Tibial nerve (tissue), 4 donors: Measurements from ENCODE around the gene COA8. TPM values are rescaled to one million over a fixed set of nuclear protein-coding genes. Genes with fewer than 3 reads are reported as not detected.

ENCODE experiments used
- DNase-seq, 2 donors: peaks; one replicate each; pipeline ENCODE4 v3.0.0-alpha.2; 2019; ENCODE audit warnings: low spot score in 2 of 2
- H3K27ac ChIP-seq, 4 donors: fragments of 200-600 bp; sonication (generic) in 3 of 4; one replicate each; pipeline ENCODE4 v1.5.1; 2017 to 2019; ENCODE audit warnings: mild to moderate bottlenecking in 1 of 4
- H3K27me3 ChIP-seq, 2 donors: fragments of 200-600 bp; sonication (generic) in 1 of 2; one replicate each; pipeline versions ENCODE4 v1.5.1 to v1.6.0; 2017 to 2019
- H3K36me3 ChIP-seq, 3 donors: fragments of 200-600 bp; sonication (generic); one replicate each; pipeline ENCODE4 v1.5.1; 2018 to 2019
- H3K4me1 ChIP-seq, 4 donors: fragments of 200-600 bp; sonication (generic) in 3 of 4; one replicate each; pipeline ENCODE4 v1.5.1; 2017 to 2019
- H3K4me3 ChIP-seq, 4 donors: fragments of 200-600 bp; sonication (generic) in 3 of 4; one replicate each; pipeline ENCODE4 v1.5.1; 2017 to 2019; ENCODE audit warnings: mild to moderate bottlenecking in 1 of 4, moderate library complexity in 1 of 4
- H3K9me3 ChIP-seq, 4 donors: fragments of 200-600 bp; sonication (generic) in 3 of 4; one replicate each; pipeline ENCODE4 v1.5.1; 2017 to 2019
- CTCF ChIP-seq, 5 experiments: fragments of 200-600 bp in 3 of 5; fragments of 450-650 bp in 2 of 5; sonication (generic) in 3 of 5; IDR thresholded peaks; one replicate each; pipeline ENCODE4 v1.5.1; 2016 to 2019; ENCODE audit warnings: antibody characterized with exemption in 5 of 5, mild to moderate bottlenecking in 3 of 5, moderate library complexity in 2 of 5
- EP300 ChIP-seq, 2 donors: sonication (generic); formaldehyde crosslinking; IDR thresholded peaks; one replicate each; pipeline ENCODE4 v1.6.1; 2017; ENCODE audit warnings: antibody characterized with exemption in 2 of 2, mild to moderate bottlenecking in 1 of 2
- POLR2A ChIP-seq, 2 donors: fragments of 450-650 bp; IDR thresholded peaks; one replicate each; pipeline ENCODE4 v1.6.1; 2017; ENCODE audit warnings: antibody characterized with exemption in 2 of 2, mild to moderate bottlenecking in 2 of 2, moderate library complexity in 2 of 2
- WGBS, 2 donors: methylation state at CpG; one replicate each; pipeline ENCODE4 v1.1.5; 2018; 5-methylcytosine and 5-hydroxymethylcytosine counted together
- total RNA-seq, 4 donors: library from RNA; depleted of rRNA; stranded (reverse); fragments of >200 nt; gene quantifications; one replicate each; pipeline ENCODE4 v1.1.0, GENCODE V29; 2016

COA8 gene
- total RNA-seq, 4 donors from 2014 or later: 7.2 to 31.6 (median 12.3) TPM

GRCh38 chr14:103619057-103619456 is 56.3 kb downstream of the COA8 start:
- Histone ChIP-seq H3K9me3 (no peaks in the 10 kb centered on the region), H3K36me3 (no peaks in the 10 kb centered on the region), H3K4me3 (no peak overlapping the region), H3K27me3 (no peaks in the 10 kb centered on the region), H3K27ac (no peak overlapping the region), H3K4me1 (peaks cover 0 to 4% (median 2%) of the 10 kb centered on the region in 4 donors)
- no peak for TF ChIP-seq POLR2A (IDR thresholded peaks at IDR 0.05)
- no peak for TF ChIP-seq EP300 (IDR thresholded peaks at IDR 0.05)
- TF ChIP-seq CTCF (IDR thresholded peaks at IDR 0.05): no peak
- WGBS, 2 donors: 62 to 67% methylated on average over 5 of the region's 5 CpGs
- no peak for DNase-seq

DNA sequence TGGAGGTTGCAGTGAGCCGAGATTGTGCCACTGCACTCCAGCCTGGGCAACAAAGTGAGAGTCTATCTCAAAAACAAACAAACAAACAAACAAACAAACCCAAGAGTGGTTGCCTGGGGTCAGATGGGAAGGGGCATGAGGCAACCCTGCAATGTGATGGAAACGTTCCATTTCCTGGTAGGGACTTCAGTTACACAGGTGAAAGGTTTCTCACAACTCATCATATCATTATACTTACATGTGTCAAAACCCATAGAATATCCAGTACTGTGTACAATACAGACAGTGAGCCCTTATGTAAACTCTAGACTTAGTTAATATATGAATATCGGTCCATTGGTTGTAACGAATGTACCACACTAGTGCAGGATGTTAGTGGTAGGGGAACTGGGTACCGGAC is 59.1 kb downstream of the COA8 start:
- Histone ChIP-seq H3K9me3 (no peaks in the 10 kb centered on the region), H3K36me3 (no peaks in the 10 kb centered on the region), H3K4me3 (no peak overlapping the region), H3K27ac (no peak overlapping the region), H3K4me1 (peaks cover 0 to 21% (median 14%) of the 10 kb centered on the region in 4 donors), H3K27me3 (no peaks in the 10 kb centered on the region)
- no peak for DNase-seq
- WGBS, 2 donors: 85 to 92% methylated on average over 5 of the region's 5 CpGs
- TF ChIP-seq POLR2A (IDR thresholded peaks at IDR 0.05) (no peak), CTCF (IDR thresholded peaks at IDR 0.05) (no peak), EP300 (IDR thresholded peaks at IDR 0.05) (no peak)

DNA sequence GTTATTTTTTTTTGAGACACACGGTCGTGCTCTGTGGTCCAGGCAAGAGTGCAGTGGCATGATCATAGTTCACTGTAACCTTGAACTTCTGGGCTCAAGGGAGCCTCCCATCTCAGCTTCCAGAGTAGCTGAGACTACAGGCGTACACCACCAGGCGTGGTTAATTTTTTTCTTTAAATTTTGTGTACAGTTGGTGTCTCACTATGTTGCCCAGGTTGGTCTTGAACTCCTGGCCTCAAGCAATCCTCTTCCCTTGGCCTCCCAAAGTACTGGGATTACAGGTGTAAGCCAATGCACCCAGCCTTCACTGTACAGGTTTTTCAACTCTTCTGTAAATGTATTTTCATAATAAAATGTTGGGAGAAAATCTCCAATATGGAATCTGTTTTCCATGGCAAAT is 60.5 kb downstream of the COA8 start:
- 77 to 82% methylated on average over 4 of the region's 4 CpGs for WGBS, 2 donors
- Histone ChIP-seq H3K27me3 (no peaks in the 10 kb centered on the region), H3K27ac (no peak overlapping the region), H3K4me3 (no peak overlapping the region), H3K36me3 (no peaks in the 10 kb centered on the region), H3K9me3 (no peaks in the 10 kb centered on the region), H3K4me1 (peaks cover 0 to 32% (median 17%) of the 10 kb centered on the region in 4 donors)
- TF ChIP-seq CTCF (IDR thresholded peaks at IDR 0.05) (no peak), EP300 (IDR thresholded peaks at IDR 0.05) (no peak), POLR2A (IDR thresholded peaks at IDR 0.05) (no peak)
- DNase-seq: no peak

DNA sequence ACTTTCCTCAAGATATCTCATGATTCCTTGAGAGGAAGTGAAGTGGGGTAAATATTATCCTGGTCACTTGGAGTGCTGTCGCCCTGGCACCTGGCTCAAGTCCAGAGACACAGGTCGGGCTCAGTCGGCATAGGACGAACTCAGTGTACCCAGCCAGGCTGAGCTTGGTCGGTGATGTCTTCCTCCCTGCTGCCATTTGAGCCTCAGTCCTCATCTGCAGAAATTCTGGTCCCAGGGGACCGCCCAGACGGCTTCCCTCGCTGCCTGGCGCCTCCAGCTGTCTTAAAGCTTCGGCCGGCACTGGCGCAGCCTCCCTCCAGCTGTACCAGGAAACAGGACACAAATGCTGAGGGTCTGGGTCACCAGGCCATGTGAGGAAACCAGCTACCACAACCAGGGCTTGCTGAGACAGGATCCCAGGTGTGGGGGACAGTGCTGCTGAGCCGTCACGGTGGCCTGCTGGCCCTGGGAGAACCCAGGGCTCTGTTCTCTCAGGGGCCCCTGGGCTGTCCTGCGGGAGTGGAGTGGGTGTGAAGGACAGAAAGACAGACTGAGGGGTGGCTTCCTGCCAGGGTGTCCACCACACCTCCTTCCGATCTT is 61.2 kb downstream of the COA8 start:
- no peaks in the 10 kb centered on the region for H3K36me3 ChIP-seq
- no peaks in the 10 kb centered on the region for H3K9me3 ChIP-seq
- DNase-seq: no peak
- WGBS, 2 donors: 68 to 75% methylated on average over 14 to 15 of the region's 16 CpGs
- no peak overlapping the region for H3K4me3 ChIP-seq
- TF ChIP-seq CTCF (IDR thresholded peaks at IDR 0.05) (no peak), POLR2A (IDR thresholded peaks at IDR 0.05) (no peak), EP300 (IDR thresholded peaks at IDR 0.05) (no peak)
- H3K27ac ChIP-seq: peak overlapping the region in 2 of 4 donors; percentile 66 to 81
- peaks cover 0 to 33% (median 17%) of the 10 kb centered on the region in 4 donors for H3K4me1 ChIP-seq
- no peaks in the 10 kb centered on the region for H3K27me3 ChIP-seq

- no peaks in the 10 kb centered on the region for H3K27me3 ChIP-seq
- peak overlapping the region in 3 of 4 donors; percentile 3 to 81 (median 66) for H3K27ac ChIP-seq
- peak; percentile 51 to 52 for DNase-seq
- H3K9me3 ChIP-seq: no peaks in the 10 kb centered on the region
- TF ChIP-seq CTCF (IDR thresholded peaks at IDR 0.05) (no peak), EP300 (IDR thresholded peaks at IDR 0.05) (no peak), POLR2A (IDR thresholded peaks at IDR 0.05) (no peak)
- WGBS, 2 donors: 21 to 30% methylated on average over 10 of the region's 10 CpGs
- no peaks in the 10 kb centered on the region for H3K36me3 ChIP-seq
- H3K4me3 ChIP-seq: no peak overlapping the region
- peaks cover 0 to 33% (median 17%) of the 10 kb centered on the region in 4 donors for H3K4me1 ChIP-seq
Measured at GRCh38 chr14:103624860-103625259, 62.1 kb downstream of the COA8 start.
